Measurements from ENCODE around the gene AADACL3.
"Not testable (repeated sequence)": the region's sequence is repeated elsewhere in the genome, so short reads cannot be mapped to it uniquely, and the experiment has no call there.

AADACL3 gene

GRCh38 chr1:12715896-12716437 is at the start of gene AADACL3:
Gene AADACL3, plus strand, starts transcription at chr1:12716110. Its CDS starts 67 bp downstream, at chr1:12716177.
- no peak for DNase-seq

- DNase-seq, result no peak
Measured at GRCh38 chr1:12666141-12666735, 49.7 kb upstream of the AADACL3 start.

- no peak for DNase-seq
Measured at GRCh38 chr1:12669529-12670068, 46.3 kb upstream of the AADACL3 start.

GRCh38 chr1:12674358-12674757 is 41.6 kb upstream of the AADACL3 start:
- no peak for DNase-seq

- not testable (repeated sequence) for DNase-seq
Measured at GRCh38 chr1:12676122-12676521, 39.8 kb upstream of the AADACL3 start.

- no peak for DNase-seq
Measured at GRCh38 chr1:12677565-12677964, 38.3 kb upstream of the AADACL3 start.

GRCh38 chr1:12678350-12678749 is 37.6 kb upstream of the AADACL3 start:
- DNase-seq, result no peak

- no peak for DNase-seq
Measured at GRCh38 chr1:12678820-12679219, 37.1 kb upstream of the AADACL3 start.

GRCh38 chr1:12690156-12690555 is 25.8 kb upstream of the AADACL3 start:
- DNase-seq, result no peak

GRCh38 chr1:12692967-12693782 is 22.7 kb upstream of the AADACL3 start:
- DNase-seq, result no peak

GRCh38 chr1:12696658-12697057 is 19.3 kb upstream of the AADACL3 start:
- DNase-seq, result no peak

GRCh38 chr1:12697397-12697796 is 18.5 kb upstream of the AADACL3 start:
- no peak for DNase-seq

- DNase-seq, result no peak
Measured at GRCh38 chr1:12703821-12704451, 12.0 kb upstream of the AADACL3 start.

- no peak for DNase-seq
Measured at GRCh38 chr1:12706061-12706460, 9.8 kb upstream of the AADACL3 start.

GRCh38 chr1:12708396-12709090 is 7.4 kb upstream of the AADACL3 start:
- DNase-seq, result no peak

GRCh38 chr1:12709091-12709491 is 6.8 kb upstream of the AADACL3 start:
- DNase-seq, result no peak

GRCh38 chr1:12709696-12710095 is 6.2 kb upstream of the AADACL3 start:
- DNase-seq, result no peak

GRCh38 chr1:12711536-12711935 is 4.4 kb upstream of the AADACL3 start:
- DNase-seq, result no peak

GRCh38 chr1:12712076-12712475 is 3.8 kb upstream of the AADACL3 start:
- DNase-seq, result no peak

- no peak for DNase-seq
Measured at GRCh38 chr1:12712929-12713328, 3.0 kb upstream of the AADACL3 start.

GRCh38 chr1:12713651-12714050 is 2.3 kb upstream of the AADACL3 start:
- not testable (repeated sequence) for DNase-seq

GRCh38 chr1:12714710-12715475 is 1.0 kb upstream of the AADACL3 start:
- DNase-seq, result no peak
